Measurements from ENCODE around the gene LGALS14. TPM values are rescaled to one million over a fixed set of nuclear protein-coding genes. Genes with fewer than 3 reads are reported as not detected.

LGALS14 gene
- total and polyA plus RNA-seq, 2 of the 8 experiments (the other 6 are each of a cell fraction or from before 2014, with no cell fraction given) = 0.50 to 0.77 TPM

DNA sequence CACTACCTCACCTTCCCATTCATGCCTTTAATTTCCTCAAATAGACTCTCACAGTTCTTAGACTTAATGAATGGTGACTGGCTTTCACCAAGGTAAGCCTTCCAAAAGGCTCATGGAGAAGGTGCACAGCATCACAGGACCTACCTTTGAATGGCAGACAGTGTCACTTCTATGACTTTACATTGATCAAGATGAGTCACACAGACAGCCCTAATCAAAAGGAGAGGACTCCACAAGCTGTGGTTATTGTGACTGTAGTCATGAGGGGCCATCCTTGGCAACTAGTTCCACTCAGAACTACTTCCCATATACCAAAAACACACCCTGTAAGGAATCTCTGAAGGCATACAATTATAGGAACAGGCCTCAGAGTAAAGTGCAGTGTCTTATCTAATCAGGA is 42.7 kb upstream of the LGALS14 start:
- Histone ChIP-seq H3K4ac (replicated peaks; ENCODE audit: insufficient read length, low read depth, low read length) (no peak overlapping the region), H3K4me2 (ENCODE audit: insufficient read depth in 1 of 2, low read depth in 2 of 2, low read length in 2 of 2) (no peak overlapping the region), H2BK20ac (ENCODE audit: low read length) (no peak overlapping the region), H2BK15ac (ENCODE audit: low read length) (no peak overlapping the region), H4K8ac (ENCODE audit: extremely low read depth, insufficient read depth, low read length) (no peak overlapping the region), H2BK12ac (ENCODE audit: low read depth, low read length) (no peak overlapping the region), H3K9me3 (ENCODE audit: insufficient read depth in 2 of 2, low read depth in 1 of 2, low read length in 1 of 2) (peaks cover 5 to 14% of the 10 kb centered on the region in 2 experiments; a peak in 3 of 4 replicates), H3K9ac (replicated peaks in 1 of 4; ENCODE audit: extremely low read depth in 1 of 4, low read depth in 3 of 4, low read length in 3 of 4) (no peak overlapping the region), H4K5ac (ENCODE audit: insufficient read length, low read depth, low read length) (no peak overlapping the region), H3K18ac (ENCODE audit: extremely low read depth, low read length) (no peak overlapping the region), H4K91ac (replicated peaks; ENCODE audit: insufficient read length, low read length) (no peak overlapping the region), H3K36me3 (ENCODE audit: control insufficient read depth in 2 of 4, insufficient read depth in 4 of 4, low read length in 3 of 4) (no peaks in the 10 kb centered on the region), H2AK5ac (ENCODE audit: low read depth, low read length) (no peak overlapping the region), H2BK5ac (ENCODE audit: low read depth, low read length) (no peak overlapping the region), H3K14ac (ENCODE audit: insufficient read length) (no peak overlapping the region), H3K79me2 (ENCODE audit: control insufficient read depth in 1 of 2, insufficient read depth in 2 of 2, low read length in 2 of 2) (no peaks in the 10 kb centered on the region), H3K4me1 (replicated peaks in 1 of 4; ENCODE audit: control insufficient read depth in 3 of 4, insufficient read depth in 4 of 4, low read length in 3 of 4) (no peaks in the 10 kb centered on the region), H3K56ac (replicated peaks; ENCODE audit: insufficient read length, low read depth, low read length) (no peak overlapping the region), H3K23ac (ENCODE audit: insufficient read length) (no peak overlapping the region), H2BK120ac (replicated peaks; ENCODE audit: low read depth, low read length) (no peak overlapping the region), H3K4me3 (ENCODE audit: extremely low read depth in 1 of 4, insufficient read depth in 2 of 4, low read depth in 3 of 4, low read length in 4 of 4) (no peak overlapping the region), H3K23me2 (ENCODE audit: low read depth, low read length) (no peaks in the 10 kb centered on the region), H3K27me3 (replicated peaks in 1 of 4; ENCODE audit: control insufficient read depth in 3 of 4, extremely low read depth in 1 of 4, insufficient read depth in 3 of 4, low read length in 3 of 4) (no peaks in the 10 kb centered on the region), H4K20me1 (replicated peaks in 1 of 2; ENCODE audit: control insufficient read depth in 1 of 2, insufficient read depth in 2 of 2, low read length in 2 of 2) (no peaks in the 10 kb centered on the region), H3K79me1 (ENCODE audit: low read depth, low read length) (no peaks in the 10 kb centered on the region), H3K27ac (ENCODE audit: low read depth, low read length) (no peak overlapping the region), H2AFZ (ENCODE audit: low read length) (no peak overlapping the region)
- DNase-seq (ENCODE audit: low read depth in 1 of 2, low spot score in 2 of 2) (no peak), FAIRE-seq (no peak)
- TF ChIP-seq SP2 (IDR thresholded peaks at IDR 0.05; ENCODE audit: low read length) (no peak), NANOG (IDR thresholded peaks at IDR 0.05; ENCODE audit: insufficient read depth, low read depth, low read length, poor library complexity, severe bottlenecking) (no peak), SIN3A (conservative IDR thresholded peaks at IDR 0.05 in 1 of 2, IDR thresholded peaks at IDR 0.05 in 1 of 2; ENCODE audit: low read depth in 1 of 2, low read length in 2 of 2) (no peak), POLR2A (IDR thresholded peaks at IDR 0.05; ENCODE audit: control extremely low read depth in 1 of 2, low read depth in 2 of 2, low read length in 2 of 2) (no peak), RXRA (IDR thresholded peaks at IDR 0.05; ENCODE audit: insufficient read depth, low read depth, low read length) (no peak), SP4 (IDR thresholded peaks at IDR 0.05; ENCODE audit: low read length) (no peak), TAF1 (IDR thresholded peaks at IDR 0.05; ENCODE audit: low read depth, low read length) (no peak)
- CTCF ChIA-PET (ENCODE audit: partially characterized antibody) = interaction anchor here (1.6 kb wide), 1 partner anchor 110 kb away, joined by 5 read pairs; no protein-coding TSS in a partner anchor
- POLR2A ChIA-PET (ENCODE audit: partially characterized antibody) = no interaction called here

Measured in H1 (cell line).